Measurements from ENCODE around the gene GAS2L1.

GRCh38 chr22:29343313-29343805, 36.9 kb downstream of the GAS2L1 start:
- TF ChIP-seq RFX5 (IDR thresholded peaks at IDR 0.05; ENCODE audit: low read depth, low read length) (no peak), CTCF (conservative IDR thresholded peaks at IDR 0.05; ENCODE audit: low read depth, low read length) (no peak), USF2 (IDR thresholded peaks at IDR 0.05; ENCODE audit: low read depth, low read length) (no peak), RCOR1 (IDR thresholded peaks at IDR 0.05; ENCODE audit: insufficient replicate concordance, low read length) (no peak), POLR2A (IDR thresholded peaks at IDR 0.05; ENCODE audit: low read depth, low read length) (no peak), SMC3 (IDR thresholded peaks at IDR 0.05; ENCODE audit: low read depth, low read length) (no peak), RAD21 (IDR thresholded peaks at IDR 0.05; ENCODE audit: low read length) (no peak), FOS (IDR thresholded peaks at IDR 0.05; ENCODE audit: low read depth, low read length) (no peak), BHLHE40 (IDR thresholded peaks at IDR 0.05; ENCODE audit: low read depth, low read length) (no peak), CEBPB (IDR thresholded peaks at IDR 0.05; ENCODE audit: low read depth, low read length) (no peak)

Data from IMR-90 (cell line).